GM12865 (cell line): ENCODE results near the gene ODAD2.

Experiments
- DNase-seq: peaks from one replicate; pipeline ENCODE4 v3.0.0; 2010; ENCODE audit warnings: low read depth
- H3K4me3 ChIP-seq: 2 replicates; pipeline ENCODE4 v1.5.1; 2011; ENCODE audit warnings: mild to moderate bottlenecking, low read depth, low read length, control low read depth
- TF ChIP-seq, protein P1 (sequence below): IDR thresholded peaks from 2 replicates; pipeline ENCODE4 v1.5.1; 2011; ENCODE audit warnings: low read length, control low read depth, low read depth, inconsistent platforms; ENCODE audit not compliant: insufficient read depth; ENCODE audit errors: missing control alignments

Gene ODAD2

DNA sequence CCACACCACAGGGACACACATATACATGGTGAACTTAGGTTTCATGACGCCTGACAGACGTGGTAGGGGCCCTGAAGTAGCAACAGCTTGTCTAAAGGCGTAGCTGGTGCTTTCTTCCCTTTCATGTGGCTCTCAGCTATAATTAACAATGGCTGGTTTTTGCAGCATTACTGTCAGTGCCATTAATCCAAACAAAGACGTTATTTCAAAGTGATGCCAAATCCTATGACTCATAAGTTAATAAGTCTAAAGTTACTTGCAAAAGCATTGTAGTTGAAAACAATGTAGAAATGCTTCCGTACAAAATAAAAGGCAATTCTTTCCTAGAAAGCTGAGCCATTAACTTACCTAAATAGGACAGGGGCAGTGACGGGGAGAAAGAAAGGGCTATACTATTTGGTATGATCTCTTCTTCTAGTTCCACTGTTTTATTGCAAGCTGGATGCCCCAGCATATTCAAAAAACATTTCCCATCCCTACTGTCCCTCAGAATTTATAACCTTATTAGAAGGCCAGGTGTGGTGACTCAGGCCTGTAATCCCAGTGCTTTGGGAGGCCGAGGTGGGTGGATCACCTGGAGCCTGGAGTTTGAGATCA is 105.4 kb downstream of the ODAD2 start:
- DNase-seq = no peak
- no peak overlapping the region for H3K4me3 ChIP-seq
- TF ChIP-seq, protein P1, sequence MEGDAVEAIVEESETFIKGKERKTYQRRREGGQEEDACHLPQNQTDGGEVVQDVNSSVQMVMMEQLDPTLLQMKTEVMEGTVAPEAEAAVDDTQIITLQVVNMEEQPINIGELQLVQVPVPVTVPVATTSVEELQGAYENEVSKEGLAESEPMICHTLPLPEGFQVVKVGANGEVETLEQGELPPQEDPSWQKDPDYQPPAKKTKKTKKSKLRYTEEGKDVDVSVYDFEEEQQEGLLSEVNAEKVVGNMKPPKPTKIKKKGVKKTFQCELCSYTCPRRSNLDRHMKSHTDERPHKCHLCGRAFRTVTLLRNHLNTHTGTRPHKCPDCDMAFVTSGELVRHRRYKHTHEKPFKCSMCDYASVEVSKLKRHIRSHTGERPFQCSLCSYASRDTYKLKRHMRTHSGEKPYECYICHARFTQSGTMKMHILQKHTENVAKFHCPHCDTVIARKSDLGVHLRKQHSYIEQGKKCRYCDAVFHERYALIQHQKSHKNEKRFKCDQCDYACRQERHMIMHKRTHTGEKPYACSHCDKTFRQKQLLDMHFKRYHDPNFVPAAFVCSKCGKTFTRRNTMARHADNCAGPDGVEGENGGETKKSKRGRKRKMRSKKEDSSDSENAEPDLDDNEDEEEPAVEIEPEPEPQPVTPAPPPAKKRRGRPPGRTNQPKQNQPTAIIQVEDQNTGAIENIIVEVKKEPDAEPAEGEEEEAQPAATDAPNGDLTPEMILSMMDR = no peak

DNA sequence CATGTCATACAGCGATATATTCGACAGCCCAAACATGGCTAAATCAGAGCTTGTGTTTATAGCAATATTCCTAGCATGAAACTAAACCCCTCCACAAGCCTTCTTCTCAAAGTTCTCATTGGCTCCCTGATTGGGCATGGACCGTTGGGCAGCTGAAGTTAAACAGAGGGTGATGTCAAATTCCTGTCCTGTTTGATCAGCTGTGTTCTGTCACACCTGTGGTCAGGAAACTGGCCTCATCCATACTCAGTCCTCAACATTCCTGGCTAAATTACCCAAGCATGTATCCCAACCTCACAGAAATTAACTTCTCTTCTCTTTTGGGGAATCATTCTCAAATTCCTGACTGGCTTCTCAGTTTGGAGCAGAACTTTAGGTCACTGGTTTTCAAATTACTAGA is 107.9 kb downstream of the ODAD2 start:
- no peak for DNase-seq
- TF ChIP-seq, protein P1 = no peak
- H3K4me3 ChIP-seq = no peak overlapping the region

DNA sequence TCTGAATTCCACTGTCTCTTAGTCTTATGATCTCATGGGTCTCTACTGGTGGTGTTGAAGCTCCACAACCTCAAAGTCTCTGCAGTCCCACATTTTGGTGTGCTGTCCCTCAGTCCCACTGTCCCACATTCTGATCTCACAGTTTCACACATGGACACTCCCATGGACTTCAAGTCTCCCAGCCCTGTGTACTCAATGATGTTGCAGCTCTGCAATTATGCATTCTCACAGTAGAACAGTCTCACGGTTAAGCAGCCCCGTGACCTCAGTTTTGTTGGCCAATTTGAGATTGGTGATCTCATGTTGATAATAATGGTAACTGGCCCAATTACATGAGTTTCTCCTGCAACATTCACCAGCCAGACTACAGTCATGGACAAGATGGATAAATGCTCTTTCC is 109.4 kb downstream of the ODAD2 start:
- DNase-seq = no peak
- TF ChIP-seq, protein P1 = no peak
- no peak overlapping the region for H3K4me3 ChIP-seq

DNA sequence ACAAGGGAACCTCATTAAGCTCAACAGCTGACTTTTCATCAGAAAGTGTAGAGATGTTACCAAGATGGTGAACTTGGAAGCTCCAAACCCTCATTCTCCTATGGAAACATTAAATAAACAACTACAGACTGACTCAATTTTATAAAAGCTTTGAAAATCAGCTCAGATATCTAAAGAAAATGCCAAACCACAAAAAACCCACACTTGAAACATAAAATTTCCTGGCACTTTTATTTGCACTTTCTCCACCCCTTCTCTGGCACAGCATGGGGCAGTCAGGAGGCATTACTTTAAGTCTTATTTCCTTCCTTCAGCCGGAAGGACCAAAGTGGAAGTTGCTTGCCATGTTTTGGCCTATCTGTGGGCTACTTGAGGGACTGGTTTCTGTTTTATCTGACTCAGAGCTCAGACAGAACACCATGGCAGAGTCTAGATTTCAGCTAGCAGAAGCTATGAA is 114.7 kb downstream of the ODAD2 start:
- no peak overlapping the region for H3K4me3 ChIP-seq
- no peak for DNase-seq
- TF ChIP-seq, protein P1 = no peak

DNA sequence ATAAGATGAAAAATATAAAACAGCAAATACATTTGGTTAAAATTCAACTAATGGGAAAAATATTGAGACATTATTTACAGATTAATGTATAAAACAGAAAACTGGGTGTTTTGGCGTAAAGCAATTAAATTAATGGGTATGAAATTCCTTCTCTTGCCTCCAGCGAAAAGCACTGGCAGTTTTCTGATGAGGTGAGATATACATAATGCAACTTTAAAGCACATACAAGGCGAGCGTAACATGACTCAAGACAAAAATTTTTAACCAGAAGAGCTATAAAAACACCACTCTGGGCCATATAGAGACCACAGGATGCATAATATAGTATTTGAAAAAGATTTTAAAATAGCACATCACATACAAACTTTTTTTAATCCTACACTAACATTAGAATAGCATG is 120.6 kb downstream of the ODAD2 start:
- no peak overlapping the region for H3K4me3 ChIP-seq
- DNase-seq = no peak
- TF ChIP-seq, protein P1 = no peak

DNA sequence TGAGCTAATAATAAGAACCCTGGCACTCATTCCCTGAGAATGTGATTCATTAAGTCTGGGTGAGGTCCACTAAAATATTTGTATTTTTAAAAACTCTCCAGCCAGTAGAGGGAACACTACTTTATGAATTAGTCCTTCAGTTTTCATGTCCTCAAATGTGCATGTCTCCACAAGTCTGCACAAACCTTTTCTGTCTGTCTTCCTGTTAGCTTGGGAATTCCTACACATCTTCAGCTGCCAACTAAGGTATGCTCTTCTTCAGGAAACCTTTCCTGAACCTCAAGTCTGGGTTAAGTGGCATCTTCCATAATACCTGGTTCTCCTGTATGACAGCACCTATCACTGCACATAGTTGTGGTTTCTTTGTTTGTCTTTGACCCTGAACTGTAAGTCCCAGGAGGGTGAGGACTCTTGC is 133.7 kb downstream of the ODAD2 start:
- no peak for DNase-seq
- H3K4me3 ChIP-seq = no peak overlapping the region
- TF ChIP-seq, protein P1 = no peak

DNA sequence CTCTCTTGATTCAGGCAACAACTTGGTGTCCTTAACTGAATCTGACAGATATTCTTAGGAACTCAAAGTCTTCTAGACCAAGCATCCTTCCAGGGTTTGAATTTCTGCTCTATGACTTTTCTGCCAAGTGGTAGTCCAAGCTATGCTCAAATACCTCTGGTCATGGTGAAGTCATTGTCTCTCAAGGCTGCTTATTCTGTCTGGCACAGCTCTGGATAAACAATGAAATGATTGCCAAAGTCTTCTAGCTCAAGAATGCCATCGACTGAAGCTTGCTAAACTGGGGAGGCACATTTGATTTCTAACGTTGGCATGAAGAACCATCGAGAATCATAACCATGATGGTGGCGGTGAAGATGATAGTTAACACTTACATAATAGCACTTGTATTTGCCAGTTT is 137.1 kb downstream of the ODAD2 start:
- TF ChIP-seq, protein P1 = no peak
- no peak overlapping the region for H3K4me3 ChIP-seq
- DNase-seq = no peak
